ENCODE data around the gene DPP6. TPM values are rescaled to one million over a fixed set of nuclear protein-coding genes. Genes with fewer than 3 reads are reported as not detected.

The DPP6 gene
- total RNA-seq, 1 donor from 2014 or later, result 1.2 TPM

GRCh38 chr7:154909241-154910105 is 857.3 kb downstream of the DPP6 start:
- no peak for DNase-seq (ENCODE audit: low read depth)
- H3K4me3 ChIP-seq (ENCODE audit: low read depth, low read length), result no peak overlapping the region
- no peak for TF ChIP-seq CTCF (conservative IDR thresholded peaks at IDR 0.05; ENCODE audit: low read depth, low read length)

- no peak for DNase-seq (ENCODE audit: low read depth)
- H3K4me3 ChIP-seq (ENCODE audit: low read depth, low read length), result no peak overlapping the region
- TF ChIP-seq CTCF (conservative IDR thresholded peaks at IDR 0.05; ENCODE audit: low read depth, low read length), result no peak
Measured at GRCh38 chr7:154910125-154910524, 857.9 kb downstream of the DPP6 start.

GRCh38 chr7:154910977-154911376 is 858.8 kb downstream of the DPP6 start:
- TF ChIP-seq CTCF (conservative IDR thresholded peaks at IDR 0.05; ENCODE audit: low read depth, low read length), result no peak
- no peak overlapping the region for H3K4me3 ChIP-seq (ENCODE audit: low read depth, low read length)
- no peak for DNase-seq (ENCODE audit: low read depth)

- TF ChIP-seq CTCF (conservative IDR thresholded peaks at IDR 0.05; ENCODE audit: low read depth, low read length), result no peak
- no peak for DNase-seq (ENCODE audit: low read depth)
- H3K4me3 ChIP-seq (ENCODE audit: low read depth, low read length), result no peak overlapping the region
Measured at GRCh38 chr7:154911411-154911810, 859.2 kb downstream of the DPP6 start.

- DNase-seq (ENCODE audit: low read depth), result no peak
- H3K4me3 ChIP-seq (ENCODE audit: low read depth, low read length), result no peak overlapping the region
- no peak for TF ChIP-seq CTCF (conservative IDR thresholded peaks at IDR 0.05; ENCODE audit: low read depth, low read length)
Measured at GRCh38 chr7:154911862-154912455, 859.8 kb downstream of the DPP6 start.

GRCh38 chr7:154912871-154913637 is 860.9 kb downstream of the DPP6 start:
- TF ChIP-seq CTCF (conservative IDR thresholded peaks at IDR 0.05; ENCODE audit: low read depth, low read length), result no peak
- DNase-seq (ENCODE audit: low read depth), result no peak

More at GRCh38 chr7:154912871-154913637, 860.9 kb downstream of the DPP6 start:
- H3K4me3 ChIP-seq (ENCODE audit: low read depth, low read length), result no peak overlapping the region
